HepG2 (cell line): ENCODE measurements around the gene XPR1. TPM values are rescaled to one million over a fixed set of nuclear protein-coding genes. Genes with fewer than 3 reads are reported as not detected.

Experiments
- ATAC-seq: fragments of 200-7000 bp; cut with Tn5 transposase; 3 replicates; pipeline ENCODE4 v1.9.1; 2020; ENCODE audit warnings: mild to moderate bottlenecking, moderate library complexity
- BruUV-seq: library from RNA; stranded (reverse); fragments of 400-500 nt; replicated peaks from 2 replicates; lab custom pipeline; 2021; lab: Mats Ljungman, UMichigan
- CTCF ChIA-PET: fragments of 300-600 bp; formaldehyde crosslinking; extraction: SDS; loops from one replicate; lab custom pipeline; 2021; ENCODE audit warnings: low total read pairs, inconsistent platforms, low intra/inter-chr PET ratio; lab: Yijun Ruan, JAX
- POLR2A ChIA-PET: fragments of 350-600 bp; sonication (Branson Sonifier 250); formaldehyde crosslinking; loops from one replicate; lab custom pipeline; 2020; ENCODE audit warnings: antibody characterized with exemption, inconsistent platforms; lab: Yijun Ruan, JAX
- DNase-seq: peaks from one replicate; pipeline ENCODE4 v3.0.0-alpha.2; 2015; ENCODE audit warnings: low spot score
- FAIRE-seq: peaks from 3 replicates; lab custom pipeline; 2011; peaks lifted over from hg19 to GRCh38; lab: Jason Lieb, UNC
- H2AFZ ChIP-seq: one replicate; pipeline ENCODE4 v1.6.1; 2011; ENCODE audit warnings: low read length, inconsistent platforms
- H3K27ac ChIP-seq: fragments of 300-600 bp; 3 replicates; pipeline ENCODE4 v1.8.0; 2011; ENCODE audit warnings: mixed run types, mild to moderate bottlenecking, mixed read lengths, low read length, inconsistent platforms; ENCODE audit not compliant: insufficient read depth; ENCODE audit errors: extremely low read length
- H3K27me3 ChIP-seq, 2 experiments: fragments of 200-600 bp in 1 of 2; 2 replicates in 1 of 2; 3 replicates in 1 of 2; pipeline versions ENCODE4 v1.6.0 to v1.8.0; 2011; ENCODE audit warnings: low read length in 2 of 2, mild to moderate bottlenecking in 2 of 2, moderate library complexity in 2 of 2, inconsistent platforms in 1 of 2; ENCODE audit not compliant: insufficient read depth in 2 of 2, control insufficient read depth in 1 of 2
- H3K36me3 ChIP-seq, 2 experiments: fragments of 200-600 bp in 1 of 2; replicated peaks in 1 of 2; 2 replicates in 1 of 2; 3 replicates in 1 of 2; pipeline versions ENCODE4 v1.5.1 to v1.8.0; 2011; ENCODE audit warnings: low read length in 2 of 2, inconsistent platforms in 1 of 2; ENCODE audit not compliant: insufficient read depth in 2 of 2, control insufficient read depth in 1 of 2
- H3K4me1 ChIP-seq: 2 replicates; pipeline ENCODE4 v1.5.1; 2012; ENCODE audit warnings: low read length, inconsistent platforms; ENCODE audit not compliant: insufficient read depth
- H3K4me2 ChIP-seq: 2 replicates; pipeline ENCODE4 v1.6.0; 2011; ENCODE audit warnings: low read depth, low read length, inconsistent platforms
- H3K4me3 ChIP-seq, 3 experiments: fragments of 200-600 bp in 1 of 3; sonication (generic), shearing (Covaris generic) in 1 of 3; replicated peaks in 1 of 3; 2 replicates each; pipeline ENCODE4 v1.5.1; 2011 to 2016; ENCODE audit warnings: low read length in 3 of 3, inconsistent platforms in 2 of 3, low read depth in 2 of 3, mild to moderate bottlenecking in 2 of 3, control low read depth in 1 of 3, mixed read lengths in 1 of 3; ENCODE audit not compliant: insufficient read depth in 1 of 3
- H3K79me2 ChIP-seq: one replicate; pipeline ENCODE4 v1.6.1; 2011; ENCODE audit warnings: low read length, inconsistent platforms; ENCODE audit not compliant: insufficient read depth
- H3K9ac ChIP-seq: 2 replicates; pipeline ENCODE4 v1.6.0; 2011; ENCODE audit warnings: mild to moderate bottlenecking, low read depth, low read length, inconsistent platforms; ENCODE audit not compliant: insufficient read depth
- H3K9me3 ChIP-seq: 2 replicates; pipeline ENCODE4 v1.5.1; 2012; ENCODE audit warnings: mild to moderate bottlenecking, low read length
- H4K20me1 ChIP-seq: 2 replicates; pipeline ENCODE4 v1.6.0; 2011; ENCODE audit warnings: inconsistent platforms, mild to moderate bottlenecking, low read length, moderate library complexity; ENCODE audit not compliant: insufficient read depth
- ATF5 ChIP-seq: sonication (generic); formaldehyde crosslinking; IDR thresholded peaks from 2 replicates; pipeline ENCODE4 v1.4.0; 2020; ENCODE audit warnings: mild to moderate bottlenecking, low read depth, missing genetic modification reagents
- CAMTA2 ChIP-seq: sonication (generic); formaldehyde crosslinking; IDR thresholded peaks from 2 replicates; pipeline ENCODE4 v1.4.0; 2020; ENCODE audit warnings: mild to moderate bottlenecking, missing genetic modification reagents, borderline replicate concordance
- CEBPB ChIP-seq: IDR thresholded peaks from 2 replicates; pipeline ENCODE4 v1.6.1; 2011; ENCODE audit warnings: low read depth, low read length, improper control_type of control experiment, borderline replicate concordance
- GTF2F1 ChIP-seq: fragments of 150-350 bp; IDR thresholded peaks from 2 replicates; pipeline ENCODE4 v1.6.1; 2014; ENCODE audit warnings: low read length
- MAF1 ChIP-seq: sonication (generic); formaldehyde crosslinking; IDR thresholded peaks from 2 replicates; pipeline ENCODE4 v1.5.0; 2020; ENCODE audit warnings: missing genetic modification reagents, borderline replicate concordance
- MAX ChIP-seq: IDR thresholded peaks from 2 replicates; pipeline ENCODE4 v1.6.1; 2012; ENCODE audit warnings: inconsistent platforms
- ZNF431 ChIP-seq: sonication (generic); formaldehyde crosslinking; IDR thresholded peaks from 2 replicates; pipeline ENCODE4 v1.9.0; 2022; ENCODE audit warnings: missing genetic modification reagents, low read depth, mild to moderate bottlenecking, borderline replicate concordance
- WGBS: methylation state at CpG from one replicate; pipeline ENCODE4 v1.1.6; 2017; ENCODE audit warnings: low lambda C conversion rate; 5-methylcytosine and 5-hydroxymethylcytosine counted together
- in situ Hi-C: cut with HindIII; loops from 2 replicates; pipeline ENCODE4 v1.10.0; 2017; ENCODE audit warnings: low pct_unique_long_range_greater_than_20kb; ENCODE audit not compliant: extremely low pct_ligation_motif_present
- intact Hi-C: fragments of 100-400 bp; cut with micrococcal nuclease; formaldehyde crosslinking; loops from one replicate; pipeline ENCODE4 v1.10.0; 2022; ENCODE audit not compliant: unreplicated experiment
- polyA plus RNA-seq, 8 experiments: library from polyadenylated mRNA; depleted of rRNA in 3 of 8; stranded (reverse) in 7 of 8; unstranded in 1 of 8; fragments of >200 nt; fragmentation: Illumina TruSeq in 4 of 8; extraction: Trizol in 4 of 8; gene quantifications; 2 replicates each; pipeline versions ENCODE4 v1.2.1 to v1.2.3, GENCODE V29; 2011 to 2016; ENCODE audit warnings: low read depth in 4 of 8, missing spikeins in 1 of 8, mixed read lengths in 1 of 8; ENCODE audit not compliant: insufficient read depth in 1 of 8
- total RNA-seq, 5 experiments: library from RNA; depleted of rRNA; stranded (reverse); fragments of >200 nt; fragmentation: Illumina TruSeq; extraction: Trizol; gene quantifications; 2 replicates each; pipeline ENCODE4 v1.2.3, GENCODE V29; 2016; ENCODE audit warnings: low read depth in 1 of 5
- TF ChIP-seq, protein P1 (sequence below): sonication (generic); formaldehyde crosslinking; IDR thresholded peaks from 2 replicates; pipeline ENCODE4 v1.5.1; 2020; ENCODE audit warnings: missing genetic modification reagents, mild to moderate bottlenecking, borderline replicate concordance
- TF ChIP-seq, protein P2 (sequence below): sonication (generic); formaldehyde crosslinking; IDR thresholded peaks from 2 replicates; pipeline ENCODE4 v1.8.0; 2022; ENCODE audit warnings: missing genetic modification reagents, mild to moderate bottlenecking, borderline replicate concordance
- TF ChIP-seq, protein P3 (sequence below): sonication (generic); formaldehyde crosslinking; IDR thresholded peaks from 2 replicates; pipeline ENCODE4 v1.5.1; 2020; ENCODE audit warnings: mild to moderate bottlenecking, moderate library complexity, missing genetic modification reagents

XPR1 gene
- total and polyA plus RNA-seq, 2 of the 13 experiments (the other 11 are each of a cell fraction or from before 2014, with no cell fraction given), result 22.3 to 23.6 TPM

GRCh38 chr1:180837020-180837419 is 205.2 kb downstream of the XPR1 start (continued):
- TF ChIP-seq, protein P1, sequence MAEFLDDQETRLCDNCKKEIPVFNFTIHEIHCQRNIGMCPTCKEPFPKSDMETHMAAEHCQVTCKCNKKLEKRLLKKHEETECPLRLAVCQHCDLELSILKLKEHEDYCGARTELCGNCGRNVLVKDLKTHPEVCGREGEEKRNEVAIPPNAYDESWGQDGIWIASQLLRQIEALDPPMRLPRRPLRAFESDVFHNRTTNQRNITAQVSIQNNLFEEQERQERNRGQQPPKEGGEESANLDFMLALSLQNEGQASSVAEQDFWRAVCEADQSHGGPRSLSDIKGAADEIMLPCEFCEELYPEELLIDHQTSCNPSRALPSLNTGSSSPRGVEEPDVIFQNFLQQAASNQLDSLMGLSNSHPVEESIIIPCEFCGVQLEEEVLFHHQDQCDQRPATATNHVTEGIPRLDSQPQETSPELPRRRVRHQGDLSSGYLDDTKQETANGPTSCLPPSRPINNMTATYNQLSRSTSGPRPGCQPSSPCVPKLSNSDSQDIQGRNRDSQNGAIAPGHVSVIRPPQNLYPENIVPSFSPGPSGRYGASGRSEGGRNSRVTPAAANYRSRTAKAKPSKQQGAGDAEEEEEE, result no peak
- no peak for TF ChIP-seq CAMTA2 (CRISPR knock-in tag)
- TF ChIP-seq MAX, result no peak
- TF ChIP-seq ATF5, result no peak
- no peak for TF ChIP-seq GTF2F1
- no peak for TF ChIP-seq MAF1 (CRISPR knock-in tag)

- ATAC-seq (no peak), FAIRE-seq (no peak)
These were observed 206.7 kb downstream of the XPR1 start for GRCh38 chr1:180838535-180838934.

More at GRCh38 chr1:180838535-180838934, 206.7 kb downstream of the XPR1 start:
- Histone ChIP-seq H3K27ac (no peak overlapping the region), H3K4me1 (no peaks in the 10 kb centered on the region), H3K9me3 (no peaks in the 10 kb centered on the region), H3K79me2 (no peaks in the 10 kb centered on the region), H3K4me2 (no peak overlapping the region), H3K4me3 (no peak overlapping the region), H3K36me3 (peaks cover 0 to 1% of the 10 kb centered on the region in 2 experiments; a peak in 1 of 5 replicates), H4K20me1 (no peaks in the 10 kb centered on the region), H3K9ac (no peak overlapping the region), H2AFZ (no peak overlapping the region), H3K27me3 (no peaks in the 10 kb centered on the region)
- DNase-seq, result no peak
- CTCF ChIA-PET, result no interaction called here
- no TSS peak for BruUV-seq
- WGBS, result 93% methylated on average over 3 of the region's 3 CpGs
- in situ Hi-C loops (no loop called here), intact Hi-C loops (no loop called here)
- POLR2A ChIA-PET, result no interaction called here
- TF ChIP-seq, protein P2, sequence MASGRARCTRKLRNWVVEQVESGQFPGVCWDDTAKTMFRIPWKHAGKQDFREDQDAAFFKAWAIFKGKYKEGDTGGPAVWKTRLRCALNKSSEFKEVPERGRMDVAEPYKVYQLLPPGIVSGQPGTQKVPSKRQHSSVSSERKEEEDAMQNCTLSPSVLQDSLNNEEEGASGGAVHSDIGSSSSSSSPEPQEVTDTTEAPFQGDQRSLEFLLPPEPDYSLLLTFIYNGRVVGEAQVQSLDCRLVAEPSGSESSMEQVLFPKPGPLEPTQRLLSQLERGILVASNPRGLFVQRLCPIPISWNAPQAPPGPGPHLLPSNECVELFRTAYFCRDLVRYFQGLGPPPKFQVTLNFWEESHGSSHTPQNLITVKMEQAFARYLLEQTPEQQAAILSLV, result no peak
- TF ChIP-seq ZNF431 (CRISPR knock-in tag) (no peak), CEBPB (0 out of 2 replicates have a peak, but pooled peaks have one; percentile 18)
- TF ChIP-seq, protein P3, sequence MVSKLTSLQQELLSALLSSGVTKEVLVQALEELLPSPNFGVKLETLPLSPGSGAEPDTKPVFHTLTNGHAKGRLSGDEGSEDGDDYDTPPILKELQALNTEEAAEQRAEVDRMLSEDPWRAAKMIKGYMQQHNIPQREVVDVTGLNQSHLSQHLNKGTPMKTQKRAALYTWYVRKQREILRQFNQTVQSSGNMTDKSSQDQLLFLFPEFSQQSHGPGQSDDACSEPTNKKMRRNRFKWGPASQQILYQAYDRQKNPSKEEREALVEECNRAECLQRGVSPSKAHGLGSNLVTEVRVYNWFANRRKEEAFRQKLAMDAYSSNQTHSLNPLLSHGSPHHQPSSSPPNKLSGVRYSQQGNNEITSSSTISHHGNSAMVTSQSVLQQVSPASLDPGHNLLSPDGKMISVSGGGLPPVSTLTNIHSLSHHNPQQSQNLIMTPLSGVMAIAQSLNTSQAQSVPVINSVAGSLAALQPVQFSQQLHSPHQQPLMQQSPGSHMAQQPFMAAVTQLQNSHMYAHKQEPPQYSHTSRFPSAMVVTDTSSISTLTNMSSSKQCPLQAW (CRISPR knock-in tag), result no peak
